IPS-18c (cell line): Measurements from ENCODE around the gene TMEM127.
"Not testable (repeated sequence)": the region's sequence is repeated elsewhere in the genome, so short reads cannot be mapped to it uniquely, and the experiment has no call there.

Experiments used
- H3K4me3 ChIP-seq: 2 replicates; pipeline ENCODE4 v1.7.0; 2013; ENCODE audit warnings: low read depth, mild to moderate bottlenecking, low read length, moderate library complexity; ENCODE audit not compliant: insufficient read depth
- H3K9me3 ChIP-seq: one replicate; pipeline ENCODE4 v1.6.1; 2013; ENCODE audit warnings: mild to moderate bottlenecking, low read length, moderate library complexity; ENCODE audit not compliant: control insufficient read depth, insufficient read depth

The TMEM127 gene

GRCh38 chr2:96225016-96225533 is 40.7 kb downstream of the TMEM127 start:
- Histone ChIP-seq H3K9me3 (no peaks in the 10 kb centered on the region), H3K4me3 (no peak overlapping the region)

- H3K9me3 ChIP-seq = not testable (repeated sequence)
Observed at GRCh38 chr2:96221106-96221505, 44.7 kb downstream of the TMEM127 start.

GRCh38 chr2:96219959-96220358 is 45.8 kb downstream of the TMEM127 start:
- not testable (repeated sequence) for H3K9me3 ChIP-seq, H3K4me3 ChIP-seq

More at GRCh38 chr2:96221106-96221505, 44.7 kb downstream of the TMEM127 start:
- not testable (repeated sequence) for H3K4me3 ChIP-seq

GRCh38 chr2:96218508-96219131 is 47.2 kb downstream of the TMEM127 start:
- H3K9me3 ChIP-seq = no peaks in the 10 kb centered on the region

GRCh38 chr2:96214554-96214953 is 51.2 kb downstream of the TMEM127 start:
- Histone ChIP-seq H3K4me3 (no peak overlapping the region), H3K9me3 (no peaks in the 10 kb centered on the region)

More at GRCh38 chr2:96218508-96219131, 47.2 kb downstream of the TMEM127 start:
- no peak overlapping the region for H3K4me3 ChIP-seq

- no peaks in the 10 kb centered on the region for H3K9me3 ChIP-seq
- no peak overlapping the region for H3K4me3 ChIP-seq
Observed at GRCh38 chr2:96213379-96213778, 52.4 kb downstream of the TMEM127 start.

- no peaks in the 10 kb centered on the region for H3K9me3 ChIP-seq
Observed at GRCh38 chr2:96212339-96212738, 53.5 kb downstream of the TMEM127 start.

GRCh38 chr2:96209729-96210085 is 56.1 kb downstream of the TMEM127 start:
- Histone ChIP-seq H3K9me3 (no peaks in the 10 kb centered on the region), H3K4me3 (no peak overlapping the region)

More at GRCh38 chr2:96212339-96212738, 53.5 kb downstream of the TMEM127 start:
- no peak overlapping the region for H3K4me3 ChIP-seq

GRCh38 chr2:96209011-96209728 is 56.6 kb downstream of the TMEM127 start:
- no peaks in the 10 kb centered on the region for H3K9me3 ChIP-seq
- H3K4me3 ChIP-seq = peak overlapping the region; percentile 97; the same call in 1 of the 2 replicates

GRCh38 chr2:96208143-96209010 is 57.4 kb downstream of the TMEM127 start, which contains the start of gene STARD7:
STARD7 (minus strand) TSS chr2:96208827; CDS start chr2:96208434, 393 bp downstream.
- H3K9me3 ChIP-seq = no peaks in the 10 kb centered on the region

GRCh38 chr2:96207774-96208142 is 58.0 kb downstream of the TMEM127 start:
- Histone ChIP-seq H3K4me3 (peak overlapping the region; percentile 97), H3K9me3 (no peaks in the 10 kb centered on the region)

More at GRCh38 chr2:96208143-96209010, 57.4 kb downstream of the TMEM127 start, which contains the start of gene STARD7:
- peak within 1 kb of the TSS; percentile 97 for H3K4me3 ChIP-seq

- Histone ChIP-seq H3K9me3 (no peaks in the 10 kb centered on the region), H3K4me3 (peak overlapping the region; percentile 97)
Observed at GRCh38 chr2:96207073-96207773, 58.6 kb downstream of the TMEM127 start.

GRCh38 chr2:96205888-96206287 is 59.9 kb downstream of the TMEM127 start:
- no peak overlapping the region for H3K4me3 ChIP-seq
- H3K9me3 ChIP-seq = no peaks in the 10 kb centered on the region

GRCh38 chr2:96204836-96205624 is 60.8 kb downstream of the TMEM127 start:
- Histone ChIP-seq H3K9me3 (no peaks in the 10 kb centered on the region), H3K4me3 (no peak overlapping the region)

GRCh38 chr2:96203130-96204028 is 62.4 kb downstream of the TMEM127 start:
- H3K9me3 ChIP-seq = no peaks in the 10 kb centered on the region
- no peak overlapping the region for H3K4me3 ChIP-seq
